H1 (cell line): ENCODE results near the gene MTHFD1. TPM values are rescaled to one million over a fixed set of nuclear protein-coding genes. Genes with fewer than 3 reads are reported as not detected.

Experiments used
- CTCF ChIA-PET: fragments of 300-600 bp; sonication (Branson Sonifier 250); formaldehyde crosslinking; loops from one replicate; lab custom pipeline; 2021; ENCODE audit not compliant: partially characterized antibody; lab: Charles Lee
- POLR2A ChIA-PET: fragments of 300-600 bp; sonication (Branson Sonifier 250); formaldehyde crosslinking; loops from one replicate; lab custom pipeline; 2021; ENCODE audit warnings: inconsistent platforms; ENCODE audit not compliant: partially characterized antibody; lab: Charles Lee
- DNase-seq, 2 experiments: peaks; one replicate each; pipeline versions ENCODE4 v3.0.0 to v3.0.0-alpha.2; 2010 to 2022; ENCODE audit warnings: low spot score in 2 of 2, low read depth in 1 of 2, mixed read lengths in 1 of 2
- FAIRE-seq: peaks from 2 replicates; lab custom pipeline; 2011; peaks lifted over from hg19 to GRCh38; lab: Jason Lieb, UNC
- H2AFZ ChIP-seq: 2 replicates; pipeline ENCODE4 v1.8.1; 2012; ENCODE audit warnings: low read length, inconsistent platforms
- H2AK5ac ChIP-seq: 2 replicates; pipeline ENCODE4 v1.6.1; 2013; ENCODE audit warnings: low read depth, low read length
- H2BK120ac ChIP-seq: replicated peaks from 2 replicates; pipeline ENCODE3; 2013; ENCODE audit warnings: low read depth, low read length, inconsistent platforms
- H2BK12ac ChIP-seq: 2 replicates; pipeline ENCODE4 v1.6.1; 2013; ENCODE audit warnings: low read depth, low read length
- H2BK15ac ChIP-seq: 2 replicates; pipeline ENCODE4 v1.6.1; 2013; ENCODE audit warnings: low read length
- H2BK20ac ChIP-seq: 2 replicates; pipeline ENCODE4 v1.6.1; 2013; ENCODE audit warnings: low read length
- H2BK5ac ChIP-seq: 2 replicates; pipeline ENCODE4 v1.6.1; 2013; ENCODE audit warnings: low read depth, low read length
- H3K14ac ChIP-seq: 2 replicates; pipeline ENCODE4 v1.6.1; 2013; ENCODE audit warnings: inconsistent platforms; ENCODE audit not compliant: insufficient read length
- H3K18ac ChIP-seq: 2 replicates; pipeline ENCODE4 v1.6.1; 2013; ENCODE audit warnings: low read length; ENCODE audit errors: extremely low read depth
- H3K23ac ChIP-seq: 2 replicates; pipeline ENCODE4 v1.6.1; 2013; ENCODE audit warnings: inconsistent platforms; ENCODE audit not compliant: insufficient read length
- H3K23me2 ChIP-seq: 2 replicates; pipeline ENCODE4 v1.6.1; 2013; ENCODE audit warnings: low read depth, low read length
- H3K27ac ChIP-seq: 2 replicates; pipeline ENCODE4 v1.6.1; 2011; ENCODE audit warnings: low read depth, low read length, inconsistent platforms
- H3K27me3 ChIP-seq, 4 experiments: replicated peaks in 1 of 4; 1 replicate in 1 of 4; 2 replicates in 3 of 4; pipeline versions ENCODE4 v1.6.1 to v1.8.1; 2011 to 2013; ENCODE audit warnings: low read length in 3 of 4, mild to moderate bottlenecking in 3 of 4, inconsistent platforms in 2 of 4, mixed read lengths in 2 of 4, moderate library complexity in 1 of 4; ENCODE audit not compliant: control insufficient read depth in 3 of 4, insufficient read depth in 3 of 4; ENCODE audit errors: extremely low read depth in 1 of 4
- H3K36me3 ChIP-seq, 4 experiments: 2 replicates each; pipeline versions ENCODE4 v1.6.1 to v1.8.1; 2011 to 2013; ENCODE audit warnings: mild to moderate bottlenecking in 4 of 4, low read length in 3 of 4, moderate library complexity in 2 of 4, control low read depth in 1 of 4, inconsistent platforms in 1 of 4; ENCODE audit not compliant: insufficient read depth in 4 of 4, control insufficient read depth in 2 of 4
- H3K4ac ChIP-seq: replicated peaks from 2 replicates; pipeline ENCODE3; 2013; ENCODE audit warnings: low read length, low read depth, mixed read lengths, inconsistent platforms; ENCODE audit not compliant: insufficient read length
- H3K4me1 ChIP-seq, 4 experiments: replicated peaks in 1 of 4; 1 replicate in 1 of 4; 2 replicates in 3 of 4; pipeline versions ENCODE4 v1.6.1 to v1.8.1; 2011 to 2013; ENCODE audit warnings: low read length in 3 of 4, inconsistent platforms in 2 of 4, mixed read lengths in 1 of 4; ENCODE audit not compliant: insufficient read depth in 4 of 4, control insufficient read depth in 3 of 4
- H3K4me2 ChIP-seq, 2 experiments: 2 replicates each; pipeline versions ENCODE4 v1.6.1 to v1.8.1; 2011 to 2013; ENCODE audit warnings: low read depth in 2 of 2, low read length in 2 of 2, control low read depth in 1 of 2, inconsistent platforms in 1 of 2, mild to moderate bottlenecking in 1 of 2; ENCODE audit not compliant: insufficient read depth in 1 of 2
- H3K4me3 ChIP-seq, 4 experiments: fragments of 200-600, 300-600 bp in 1 of 4; sonication (generic), shearing (Covaris generic), sonication (Bioruptor Twin) in 1 of 4; 2 replicates each; pipeline versions ENCODE4 v1.5.1 to v1.8.1; 2011 to 2016; ENCODE audit warnings: low read length in 4 of 4, low read depth in 3 of 4, control low read depth in 2 of 4, inconsistent platforms in 2 of 4, mild to moderate bottlenecking in 2 of 4, mixed read lengths in 1 of 4, moderate library complexity in 1 of 4; ENCODE audit not compliant: insufficient read depth in 2 of 4; ENCODE audit errors: extremely low read depth in 1 of 4
- H3K56ac ChIP-seq: replicated peaks from 2 replicates; pipeline ENCODE3; 2013; ENCODE audit warnings: low read depth, mild to moderate bottlenecking, mixed read lengths, low read length, inconsistent platforms; ENCODE audit not compliant: insufficient read length
- H3K79me1 ChIP-seq: 2 replicates; pipeline ENCODE4 v1.6.1; 2013; ENCODE audit warnings: low read depth, low read length, control low read depth
- H3K79me2 ChIP-seq, 2 experiments: 2 replicates each; pipeline versions ENCODE4 v1.6.1 to v1.8.1; 2012 to 2013; ENCODE audit warnings: low read length in 2 of 2, mild to moderate bottlenecking in 2 of 2, inconsistent platforms in 1 of 2; ENCODE audit not compliant: insufficient read depth in 2 of 2, control insufficient read depth in 1 of 2
- H3K9ac ChIP-seq, 4 experiments: replicated peaks in 1 of 4; 1 replicate in 1 of 4; 2 replicates in 3 of 4; pipeline versions ENCODE4 v1.6.1 to v1.8.1; 2011 to 2013; ENCODE audit warnings: low read depth in 3 of 4, low read length in 3 of 4, control low read depth in 2 of 4, mild to moderate bottlenecking in 2 of 4, moderate library complexity in 2 of 4, inconsistent platforms in 1 of 4; ENCODE audit errors: extremely low read depth in 1 of 4
- H3K9me3 ChIP-seq, 2 experiments: 2 replicates each; pipeline versions ENCODE4 v1.6.1 to v1.8.1; 2012 to 2013; ENCODE audit warnings: mild to moderate bottlenecking in 2 of 2, moderate library complexity in 2 of 2, control low read depth in 1 of 2, inconsistent platforms in 1 of 2, low read depth in 1 of 2, low read length in 1 of 2, mixed read lengths in 1 of 2; ENCODE audit not compliant: insufficient read depth in 2 of 2
- H4K20me1 ChIP-seq, 2 experiments: replicated peaks in 1 of 2; 2 replicates each; pipeline versions ENCODE3 to v1.8.1; 2011 to 2013; ENCODE audit warnings: inconsistent platforms in 2 of 2, low read length in 2 of 2, mild to moderate bottlenecking in 1 of 2; ENCODE audit not compliant: insufficient read depth in 2 of 2, control insufficient read depth in 1 of 2
- H4K5ac ChIP-seq: 2 replicates; pipeline ENCODE4 v1.6.1; 2013; ENCODE audit warnings: low read length, low read depth, mixed read lengths, inconsistent platforms; ENCODE audit not compliant: insufficient read length
- H4K8ac ChIP-seq: 2 replicates; pipeline ENCODE4 v1.8.0; 2013; ENCODE audit warnings: mild to moderate bottlenecking, moderate library complexity, low read length, inconsistent platforms; ENCODE audit not compliant: insufficient read depth; ENCODE audit errors: extremely low read depth
- H4K91ac ChIP-seq: replicated peaks from 2 replicates; pipeline ENCODE3; 2013; ENCODE audit warnings: low read length, mixed read lengths, inconsistent platforms; ENCODE audit not compliant: insufficient read length
- BACH1 ChIP-seq: IDR thresholded peaks from 2 replicates; pipeline ENCODE4 v1.6.1; 2012; ENCODE audit warnings: low read length, improper control_type of control experiment
- CHD1 ChIP-seq: IDR thresholded peaks from 2 replicates; pipeline ENCODE4 v1.6.1; 2012; ENCODE audit warnings: low read depth, low read length, improper control_type of control experiment
- CHD2 ChIP-seq: IDR thresholded peaks from 2 replicates; pipeline ENCODE4 v1.6.1; 2012; ENCODE audit warnings: low read length, improper control_type of control experiment
- CREB1 ChIP-seq: IDR thresholded peaks from 2 replicates; pipeline ENCODE4 v1.6.1; 2012; ENCODE audit warnings: inconsistent platforms
- CTBP2 ChIP-seq: IDR thresholded peaks from 2 replicates; pipeline ENCODE4 v1.7.0; 2011; ENCODE audit warnings: borderline replicate concordance, mild to moderate bottlenecking, moderate library complexity, mixed read lengths, low read length; ENCODE audit not compliant: insufficient read depth, insufficient read length
- E2F6 ChIP-seq: IDR thresholded peaks from 2 replicates; pipeline ENCODE4 v1.6.1; 2012; ENCODE audit warnings: inconsistent platforms
- GABPA ChIP-seq: IDR thresholded peaks from 2 replicates; pipeline ENCODE4 v1.6.1; 2011; ENCODE audit warnings: mild to moderate bottlenecking, low read length, moderate library complexity, borderline replicate concordance; ENCODE audit not compliant: insufficient read depth
- JUN ChIP-seq: IDR thresholded peaks from 2 replicates; pipeline ENCODE4 v1.6.1; 2011; ENCODE audit warnings: low read depth, mild to moderate bottlenecking, improper control_type of control experiment, low read length
- NANOG ChIP-seq: IDR thresholded peaks from 2 replicates; pipeline ENCODE4 v1.6.1; 2011; ENCODE audit warnings: low read length, low read depth, mild to moderate bottlenecking, inconsistent platforms; ENCODE audit not compliant: insufficient read depth, poor library complexity, severe bottlenecking
- RAD21 ChIP-seq, 2 experiments: IDR thresholded peaks in 1 of 2; conservative IDR thresholded peaks in 1 of 2; 2 replicates each; pipeline ENCODE4 v1.6.1; 2011; ENCODE audit warnings: low read depth in 2 of 2, low read length in 2 of 2, improper control_type of control experiment in 1 of 2, inconsistent platforms in 1 of 2, mild to moderate bottlenecking in 1 of 2, moderate library complexity in 1 of 2
- YY1 ChIP-seq: IDR thresholded peaks from 2 replicates; pipeline ENCODE4 v1.6.1; 2011; ENCODE audit warnings: low read depth, mild to moderate bottlenecking, low read length
- WGBS, 2 experiments: shearing (Covaris generic) in 1 of 2; methylation state at CpG; one replicate each; pipeline versions ENCODE4 v1.1.6 to v1.1.7; 2013 to 2015; ENCODE audit warnings: low lambda C conversion rate in 2 of 2, mixed read lengths in 2 of 2, inconsistent platforms in 1 of 2, low coverage in 1 of 2, missing lambda C conversion rate in 1 of 2; ENCODE audit not compliant: insufficient replicate concordance in 2 of 2, insufficient coverage in 1 of 2, insufficient read length in 1 of 2; ENCODE audit errors: extremely low coverage in 1 of 2, missing lambda C conversion rate in 1 of 2; 5-methylcytosine and 5-hydroxymethylcytosine counted together
- polyA plus RNA-seq, 7 experiments: library from polyadenylated mRNA; depleted of rRNA in 3 of 7; stranded (reverse) in 5 of 7; unstranded in 2 of 7; fragments of >200 nt in 5 of 7; fragments of 200-250 nt in 2 of 7; gene quantifications; 1 replicate in 5 of 7; 2 replicates in 1 of 7; 4 replicates in 1 of 7; pipeline versions ENCODE4 v1.2.1 to v1.2.3, GENCODE V29; 2011 to 2013; ENCODE audit warnings: missing spikeins in 2 of 7, mixed read lengths in 2 of 7
- total RNA-seq: library from RNA; stranded (reverse); fragmentation: NEBNext Ultra II Directional; extraction: Animal tissue kit (Norgen Biotek cat#: 25700); gene quantifications from 2 replicates; pipeline ENCODE4 v1.2.1, GENCODE V29; 2021

MTHFD1 gene
- total and polyA plus RNA-seq, 2 of the 8 experiments (the other 6 are each of a cell fraction or from before 2014, with no cell fraction given): 79.7 to 332 TPM

- Histone ChIP-seq H2BK15ac (no peak overlapping the region), H4K20me1 (peaks cover 3 to 7% of the 10 kb centered on the region in 2 experiments), H3K27me3 (no peaks in the 10 kb centered on the region), H3K9me3 (no peaks in the 10 kb centered on the region), H3K79me2 (peaks cover 11 to 78% of the 10 kb centered on the region in 2 experiments), H3K27ac (no peak overlapping the region), H3K4me3 (no peak overlapping the region), H2BK5ac (no peak overlapping the region), H3K23ac (no peak overlapping the region), H2BK120ac (no peak overlapping the region), H3K18ac (no peak overlapping the region), H3K4me2 (no peak overlapping the region; a peak in 1 of 4 replicates), H3K4me1 (peaks cover 0 to 8% (median 7%) of the 10 kb centered on the region in 4 experiments; a peak in 5 of 7 replicates), H4K8ac (no peak overlapping the region), H3K23me2 (peaks cover 12% of the 10 kb centered on the region), H2AK5ac (no peak overlapping the region), H2BK20ac (no peak overlapping the region), H3K4ac (no peak overlapping the region), H3K9ac (no peak overlapping the region), H4K91ac (no peak overlapping the region), H2AFZ (no peak overlapping the region), H3K79me1 (peaks cover 6% of the 10 kb centered on the region; the same call in 1 of the 2 replicates), H3K36me3 (no peaks in the 10 kb centered on the region), H3K56ac (no peak overlapping the region), H4K5ac (no peak overlapping the region), H2BK12ac (no peak overlapping the region), H3K14ac (no peak overlapping the region)
- FAIRE-seq (no peak), DNase-seq (no peak)
- WGBS, 2 experiments: 71% methylated on average over 1 of the region's 1 CpG; no CpG with 5 or more reads in 1 of the 2 experiments
- ChIA-PET POLR2A (interaction anchor here (0.7 to 1.6 kb wide), 7 partner anchors 12 to 169 kb away, joined by 3 to 6 read pairs (median 4); partner anchors contain the start of gene HSPA2), CTCF (interaction anchor here (1.0 to 1.5 kb wide), 4 partner anchors 30 to 256 kb away, joined by 3 to 5 read pairs (median 4); no protein-coding TSS in a partner anchor)
- TF ChIP-seq CHD1: no peak
- no peak for TF ChIP-seq NANOG
- no peak for TF ChIP-seq E2F6
- no peak for TF ChIP-seq BACH1
- no peak for TF ChIP-seq RAD21 (IDR thresholded peaks at IDR 0.05 in 1 of 2, conservative IDR thresholded peaks at IDR 0.05 in 1 of 2; ENCODE audit: low read depth in 2 of 2, low read length in 2 of 2)
- no peak for TF ChIP-seq GABPA
- TF ChIP-seq YY1: no peak
- no peak for TF ChIP-seq CREB1
- no peak for TF ChIP-seq CTBP2
- TF ChIP-seq CHD2: no peak
- TF ChIP-seq JUN: no peak
These were observed 120.1 kb downstream of the MTHFD1 start for GRCh38 chr14:64508215-64508776.
